NCI-H748 (cell line): ENCODE data around the gene NPHP4.
A peak's percentile ranks its signal among the peaks of the same experiment; 100 is the strongest.

Experiments
- DNase-seq: peaks from one replicate; lab custom pipeline; 2025; ENCODE audit not compliant: unreplicated experiment; lab: John Stamatoyannopoulos, UW

NPHP4 gene

GRCh38 chr1:5951846-5952410 is 40.3 kb downstream of the NPHP4 start:
- DNase-seq = no peak

GRCh38 chr1:5950994-5951785 is 41.0 kb downstream of the NPHP4 start:
- DNase-seq = no peak

- no peak for DNase-seq
Observed at GRCh38 chr1:5950201-5950895, 41.9 kb downstream of the NPHP4 start.

GRCh38 chr1:5949761-5950100 is 42.5 kb downstream of the NPHP4 start:
- no peak for DNase-seq

GRCh38 chr1:5949085-5949760 is 43.0 kb downstream of the NPHP4 start:
- DNase-seq = peak; percentile 74

- DNase-seq = no peak
Observed at GRCh38 chr1:5948681-5949005, 43.6 kb downstream of the NPHP4 start.

GRCh38 chr1:5947978-5948680 is 44.1 kb downstream of the NPHP4 start:
- no peak for DNase-seq

GRCh38 chr1:5947071-5947821 is 45.0 kb downstream of the NPHP4 start:
- no peak for DNase-seq

GRCh38 chr1:5945445-5945844 is 46.8 kb downstream of the NPHP4 start:
- no peak for DNase-seq

- no peak for DNase-seq
Observed at GRCh38 chr1:5944843-5945167, 47.4 kb downstream of the NPHP4 start.

GRCh38 chr1:5944154-5944842 is 47.9 kb downstream of the NPHP4 start:
- no peak for DNase-seq

- DNase-seq = no peak
Observed at GRCh38 chr1:5943343-5944124, 48.7 kb downstream of the NPHP4 start.

- DNase-seq = no peak
Observed at GRCh38 chr1:5941671-5942070, 50.6 kb downstream of the NPHP4 start.

- no peak for DNase-seq
Observed at GRCh38 chr1:5940723-5941407, 51.4 kb downstream of the NPHP4 start.

- no peak for DNase-seq
Observed at GRCh38 chr1:5939271-5940170, 52.7 kb downstream of the NPHP4 start.

GRCh38 chr1:5938101-5938646 is 54.1 kb downstream of the NPHP4 start:
- no peak for DNase-seq

- DNase-seq = no peak
Observed at GRCh38 chr1:5937373-5937857, 54.8 kb downstream of the NPHP4 start.
